DOHH2 (cell line): Measurements from ENCODE around the gene RCN1.

ENCODE experiments used
- EZH2phosphoT487 ChIP-seq: fragments of 200-600 bp; sonication (generic); IDR thresholded peaks from 2 replicates; pipeline ENCODE4 v1.6.1; 2017; ENCODE audit warnings: borderline replicate concordance, mild to moderate bottlenecking, antibody characterized with exemption, low read length, moderate library complexity, mixed read lengths
- TF ChIP-seq, protein P1 (sequence below): fragments of 200-600 bp; sonication (generic); IDR thresholded peaks from one replicate; pipeline ENCODE4 v1.5.1; 2014; ENCODE audit warnings: antibody characterized with exemption, mild to moderate bottlenecking, low read depth, low read length; ENCODE audit not compliant: poor library complexity, severe bottlenecking

- TF ChIP-seq, protein P1, sequence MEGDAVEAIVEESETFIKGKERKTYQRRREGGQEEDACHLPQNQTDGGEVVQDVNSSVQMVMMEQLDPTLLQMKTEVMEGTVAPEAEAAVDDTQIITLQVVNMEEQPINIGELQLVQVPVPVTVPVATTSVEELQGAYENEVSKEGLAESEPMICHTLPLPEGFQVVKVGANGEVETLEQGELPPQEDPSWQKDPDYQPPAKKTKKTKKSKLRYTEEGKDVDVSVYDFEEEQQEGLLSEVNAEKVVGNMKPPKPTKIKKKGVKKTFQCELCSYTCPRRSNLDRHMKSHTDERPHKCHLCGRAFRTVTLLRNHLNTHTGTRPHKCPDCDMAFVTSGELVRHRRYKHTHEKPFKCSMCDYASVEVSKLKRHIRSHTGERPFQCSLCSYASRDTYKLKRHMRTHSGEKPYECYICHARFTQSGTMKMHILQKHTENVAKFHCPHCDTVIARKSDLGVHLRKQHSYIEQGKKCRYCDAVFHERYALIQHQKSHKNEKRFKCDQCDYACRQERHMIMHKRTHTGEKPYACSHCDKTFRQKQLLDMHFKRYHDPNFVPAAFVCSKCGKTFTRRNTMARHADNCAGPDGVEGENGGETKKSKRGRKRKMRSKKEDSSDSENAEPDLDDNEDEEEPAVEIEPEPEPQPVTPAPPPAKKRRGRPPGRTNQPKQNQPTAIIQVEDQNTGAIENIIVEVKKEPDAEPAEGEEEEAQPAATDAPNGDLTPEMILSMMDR, result no peak
- no peak for TF ChIP-seq EZH2phosphoT487
Measured at GRCh38 chr11:32094923-32095322, 4.0 kb downstream of the RCN1 start.
